Measurements from ENCODE around the gene FCER2.

Gene FCER2

DNA sequence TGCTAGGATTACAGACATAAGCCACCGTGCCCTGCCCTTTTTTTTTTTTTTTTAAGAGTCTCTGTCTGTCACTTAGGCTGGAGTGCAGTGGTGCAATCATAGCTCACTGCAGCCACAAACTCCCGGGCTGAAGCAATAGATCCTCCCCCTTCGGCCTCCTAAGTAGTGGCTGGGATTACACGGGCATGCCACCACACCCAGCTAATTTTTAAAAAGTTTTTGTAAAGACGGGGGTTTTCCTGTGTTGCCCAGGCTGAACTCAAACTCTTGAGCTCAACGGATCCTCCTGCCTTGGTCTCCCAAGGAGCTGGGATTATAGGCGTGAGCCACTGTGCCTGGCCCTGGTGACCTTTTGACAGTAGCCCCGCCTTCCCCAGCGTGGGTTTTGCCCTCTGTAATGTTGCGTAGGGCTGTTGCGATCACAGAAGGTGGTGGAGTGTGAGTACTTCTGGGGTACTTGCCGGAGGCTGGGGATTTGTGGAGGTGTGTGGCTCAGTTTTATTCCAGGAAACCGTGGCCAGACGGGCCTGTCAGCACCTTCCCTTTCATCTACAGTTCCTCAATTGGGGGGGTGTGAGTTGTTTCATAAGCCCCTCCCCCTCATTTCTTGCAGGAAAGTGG lies 44.7 kb downstream of the FCER2 start:
- TF ChIP-seq EZH2 (IDR thresholded peaks at IDR 0.05; ENCODE audit: borderline replicate concordance, low read depth, low read length, severe bottlenecking) = no peak
- TF ChIP-seq, protein P1, sequence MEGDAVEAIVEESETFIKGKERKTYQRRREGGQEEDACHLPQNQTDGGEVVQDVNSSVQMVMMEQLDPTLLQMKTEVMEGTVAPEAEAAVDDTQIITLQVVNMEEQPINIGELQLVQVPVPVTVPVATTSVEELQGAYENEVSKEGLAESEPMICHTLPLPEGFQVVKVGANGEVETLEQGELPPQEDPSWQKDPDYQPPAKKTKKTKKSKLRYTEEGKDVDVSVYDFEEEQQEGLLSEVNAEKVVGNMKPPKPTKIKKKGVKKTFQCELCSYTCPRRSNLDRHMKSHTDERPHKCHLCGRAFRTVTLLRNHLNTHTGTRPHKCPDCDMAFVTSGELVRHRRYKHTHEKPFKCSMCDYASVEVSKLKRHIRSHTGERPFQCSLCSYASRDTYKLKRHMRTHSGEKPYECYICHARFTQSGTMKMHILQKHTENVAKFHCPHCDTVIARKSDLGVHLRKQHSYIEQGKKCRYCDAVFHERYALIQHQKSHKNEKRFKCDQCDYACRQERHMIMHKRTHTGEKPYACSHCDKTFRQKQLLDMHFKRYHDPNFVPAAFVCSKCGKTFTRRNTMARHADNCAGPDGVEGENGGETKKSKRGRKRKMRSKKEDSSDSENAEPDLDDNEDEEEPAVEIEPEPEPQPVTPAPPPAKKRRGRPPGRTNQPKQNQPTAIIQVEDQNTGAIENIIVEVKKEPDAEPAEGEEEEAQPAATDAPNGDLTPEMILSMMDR (IDR thresholded peaks at IDR 0.05; ENCODE audit: borderline replicate concordance, extremely low read depth, low read length, poor library complexity, severe bottlenecking) = no peak
- no peaks in the 10 kb centered on the region for H3K27me3 ChIP-seq (ENCODE audit: insufficient read depth, low read length, poor library complexity)
- peaks cover 19% of the 10 kb centered on the region for H3K4me1 ChIP-seq (ENCODE audit: insufficient read depth, low read length)
- no peaks in the 10 kb centered on the region for H3K79me2 ChIP-seq (ENCODE audit: insufficient read depth, low read length)
- no peak overlapping the region for H3K4me2 ChIP-seq (ENCODE audit: insufficient read depth, low read length)
- H4K20me1 ChIP-seq (ENCODE audit: insufficient read depth, low read length) = no peaks in the 10 kb centered on the region
- no peak overlapping the region for H3K9ac ChIP-seq (ENCODE audit: low read depth, low read length)
- ATAC-seq (ENCODE audit: insufficient read depth, low read depth) (no peak), DNase-seq (peak; percentile 33)
- no peaks in the 10 kb centered on the region for H3K36me3 ChIP-seq (ENCODE audit: insufficient read depth, low read length)
- H2AFZ ChIP-seq (ENCODE audit: low read depth, low read length) = no peak overlapping the region
- H3K27ac ChIP-seq (ENCODE audit: low read length) = no peak overlapping the region
- H3K9me3 ChIP-seq (ENCODE audit: insufficient read depth, low read length, severe bottlenecking) = no peaks in the 10 kb centered on the region
- no peak overlapping the region for H3K4me3 ChIP-seq (ENCODE audit: low read depth in 1 of 2, low read length in 2 of 2)

DNA sequence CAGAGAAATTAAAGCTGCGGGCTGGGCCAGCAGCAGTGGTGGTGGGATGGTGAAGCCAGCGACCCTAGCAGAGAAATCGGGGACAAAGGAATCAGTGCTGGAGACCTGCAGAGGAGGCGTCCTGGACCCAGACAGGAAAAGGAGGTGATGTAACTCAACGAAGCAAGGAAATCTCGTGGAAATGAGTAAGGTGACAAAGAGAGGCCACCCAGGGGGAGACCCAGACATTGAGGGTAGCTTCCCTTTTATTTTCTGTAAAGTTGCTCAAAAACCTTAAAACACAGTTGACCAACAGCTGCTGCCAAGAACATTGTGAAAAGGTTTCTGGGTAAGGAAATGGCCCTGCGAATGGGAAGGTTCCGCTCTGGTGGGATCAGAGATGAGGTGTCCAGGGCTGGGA lies 46.4 kb downstream of the FCER2 start:
- TF ChIP-seq, protein P1 (IDR thresholded peaks at IDR 0.05; ENCODE audit: borderline replicate concordance, extremely low read depth, low read length, poor library complexity, severe bottlenecking) = no peak
- no peak for TF ChIP-seq EZH2 (IDR thresholded peaks at IDR 0.05; ENCODE audit: borderline replicate concordance, low read depth, low read length, severe bottlenecking)
- Histone ChIP-seq H3K4me1 (ENCODE audit: insufficient read depth, low read length) (peaks cover 21% of the 10 kb centered on the region), H3K4me2 (ENCODE audit: insufficient read depth, low read length) (no peak overlapping the region)

DNA sequence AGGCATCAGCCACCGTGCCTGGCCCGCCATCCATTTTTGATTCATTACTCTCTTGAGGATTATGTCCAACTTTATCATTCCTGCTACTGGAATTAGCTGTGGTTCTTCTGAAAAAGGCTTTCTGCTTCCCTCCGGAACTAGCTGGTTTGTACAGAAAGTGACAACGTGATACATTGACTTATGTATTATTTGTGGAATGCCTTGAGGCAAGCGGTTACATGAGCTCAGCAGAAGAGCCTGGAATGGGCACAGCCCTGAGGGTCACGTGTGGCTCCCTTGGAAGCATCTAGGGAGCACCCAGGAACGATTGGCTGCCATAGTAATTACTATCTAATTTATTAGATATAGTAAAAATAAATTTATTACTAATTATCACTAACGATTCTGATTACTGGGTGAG lies 47.5 kb downstream of the FCER2 start:
- Histone ChIP-seq H3K9me3 (ENCODE audit: insufficient read depth, low read length, severe bottlenecking) (no peaks in the 10 kb centered on the region), H3K79me2 (ENCODE audit: insufficient read depth, low read length) (no peaks in the 10 kb centered on the region), H3K27me3 (ENCODE audit: insufficient read depth, low read length, poor library complexity) (no peaks in the 10 kb centered on the region), H4K20me1 (ENCODE audit: insufficient read depth, low read length) (no peaks in the 10 kb centered on the region), H3K4me1 (ENCODE audit: insufficient read depth, low read length) (peaks cover 21% of the 10 kb centered on the region), H3K4me2 (ENCODE audit: insufficient read depth, low read length) (no peak overlapping the region), H2AFZ (ENCODE audit: low read depth, low read length) (no peak overlapping the region), H3K27ac (ENCODE audit: low read length) (no peak overlapping the region), H3K9ac (ENCODE audit: low read depth, low read length) (no peak overlapping the region), H3K4me3 (ENCODE audit: low read depth in 1 of 2, low read length in 2 of 2) (no peak overlapping the region), H3K36me3 (ENCODE audit: insufficient read depth, low read length) (no peaks in the 10 kb centered on the region)
- no peak for TF ChIP-seq EZH2 (IDR thresholded peaks at IDR 0.05; ENCODE audit: borderline replicate concordance, low read depth, low read length, severe bottlenecking)
- TF ChIP-seq, protein P1 (IDR thresholded peaks at IDR 0.05; ENCODE audit: borderline replicate concordance, extremely low read depth, low read length, poor library complexity, severe bottlenecking) = no peak
- DNase-seq (no peak), ATAC-seq (ENCODE audit: insufficient read depth, low read depth) (no peak)

More for the DNA sequence above, 46.4 kb downstream of the FCER2 start:
- H3K9ac ChIP-seq (ENCODE audit: low read depth, low read length) = no peak overlapping the region
- H3K36me3 ChIP-seq (ENCODE audit: insufficient read depth, low read length) = no peaks in the 10 kb centered on the region
- H4K20me1 ChIP-seq (ENCODE audit: insufficient read depth, low read length) = no peaks in the 10 kb centered on the region
- H3K4me3 ChIP-seq (ENCODE audit: low read depth in 1 of 2, low read length in 2 of 2) = no peak overlapping the region
- ATAC-seq (ENCODE audit: insufficient read depth, low read depth) = no peak
- no peaks in the 10 kb centered on the region for H3K9me3 ChIP-seq (ENCODE audit: insufficient read depth, low read length, severe bottlenecking)
- no peak overlapping the region for H2AFZ ChIP-seq (ENCODE audit: low read depth, low read length)
- no peaks in the 10 kb centered on the region for H3K79me2 ChIP-seq (ENCODE audit: insufficient read depth, low read length)
- no peak for DNase-seq
- H3K27ac ChIP-seq (ENCODE audit: low read length) = no peak overlapping the region
- no peaks in the 10 kb centered on the region for H3K27me3 ChIP-seq (ENCODE audit: insufficient read depth, low read length, poor library complexity)
